HCT116 (cell line): ENCODE measurements around the gene LACC1. TPM values are rescaled to one million over a fixed set of nuclear protein-coding genes. Genes with fewer than 3 reads are reported as not detected.

ENCODE experiments used
- ATAC-seq: fragments of 200-7000 bp; cut with Tn5 transposase; 2 replicates; pipeline ENCODE4 v1.9.1; 2020; ENCODE audit warnings: mild to moderate bottlenecking, moderate library complexity
- BruUV-seq: library from RNA; stranded (reverse); fragments of 400-500 nt; replicated peaks from 2 replicates; lab custom pipeline; 2021; lab: Mats Ljungman, UMichigan
- CTCF ChIA-PET: fragments of 300-600 bp; sonication (Branson Sonifier 250); formaldehyde crosslinking; loops from one replicate; lab custom pipeline; 2021; ENCODE audit warnings: antibody characterized with exemption; lab: Charles Lee
- POLR2A ChIA-PET: fragments of 300-600, 350-600 bp; sonication (Branson Sonifier 250); formaldehyde crosslinking; loops from one replicate; lab custom pipeline; 2021; ENCODE audit warnings: antibody characterized with exemption; lab: Charles Lee
- RAD21 ChIA-PET, 2 experiments: fragments of 300-600 bp; sonication (Branson Sonifier 250); formaldehyde crosslinking; loops; one replicate each; lab custom pipeline; 2023; ENCODE audit warnings: low total read pairs in 2 of 2; ENCODE audit not compliant: uncharacterized antibody in 2 of 2, unreplicated experiment in 2 of 2, low non-redundant PET in 1 of 2; lab: Charles Lee
- DNase-seq: peaks from one replicate; pipeline ENCODE4 v3.0.0-alpha.2; 2010; ENCODE audit warnings: low read depth, low spot score
- H2AFZ ChIP-seq: fragments of 200-600 bp; shearing (Covaris generic), sonication (generic); 2 replicates; pipeline ENCODE4 v1.6.1; 2017; ENCODE audit warnings: low read depth, mixed run types, mixed read lengths, antibody characterized with exemption, low read length; ENCODE audit not compliant: poor library complexity, severe bottlenecking
- H3K27ac ChIP-seq: 2 replicates; pipeline ENCODE4 v1.5.1; 2012; ENCODE audit warnings: low read depth, low read length
- H3K27me3 ChIP-seq: fragments of 200-600 bp; sonication (generic); 2 replicates; pipeline ENCODE4 v1.6.1; 2016; ENCODE audit warnings: mixed run types, low read length, mixed read lengths; ENCODE audit not compliant: insufficient read depth
- H3K36me3 ChIP-seq, 2 experiments: fragments of 200-500 bp in 1 of 2; fragments of 200-600 bp in 1 of 2; sonication (Bioruptor generic) in 1 of 2; sonication (generic) in 1 of 2; 2 replicates each; pipeline versions ENCODE4 v1.5.1 to v1.6.1; 2014 to 2016; ENCODE audit warnings: low read length in 2 of 2, inconsistent platforms in 1 of 2, mixed read lengths in 1 of 2, mixed run types in 1 of 2; ENCODE audit not compliant: insufficient read depth in 2 of 2, control insufficient read depth in 1 of 2
- H3K4me1 ChIP-seq, 2 experiments: fragments of 200-600 bp in 1 of 2; sonication (generic) in 1 of 2; 2 replicates each; pipeline versions ENCODE4 v1.5.1 to v1.6.1; 2012 to 2017; ENCODE audit warnings: low read length in 2 of 2, inconsistent platforms in 1 of 2, mild to moderate bottlenecking in 1 of 2, mixed read lengths in 1 of 2, mixed run types in 1 of 2, moderate library complexity in 1 of 2; ENCODE audit not compliant: insufficient read depth in 2 of 2, control insufficient read depth in 1 of 2
- H3K4me2 ChIP-seq: fragments of 200-600 bp; sonication (generic); 2 replicates; pipeline ENCODE4 v1.6.1; 2017; ENCODE audit warnings: mixed run types, low read length, mixed read lengths
- H3K4me3 ChIP-seq, 2 experiments: fragments of 200-600 bp in 1 of 2; sonication (generic) in 1 of 2; replicated peaks in 1 of 2; 2 replicates each; pipeline ENCODE4 v1.5.1; 2011 to 2016; ENCODE audit warnings: low read length in 2 of 2, control low read depth in 1 of 2, low read depth in 1 of 2, mild to moderate bottlenecking in 1 of 2, mixed read lengths in 1 of 2, mixed run types in 1 of 2
- H3K79me2 ChIP-seq: fragments of 200-600 bp; sonication (generic); 2 replicates; pipeline ENCODE4 v1.6.1; 2017; ENCODE audit warnings: mild to moderate bottlenecking, mixed run types, low read length, moderate library complexity, mixed read lengths; ENCODE audit not compliant: insufficient read depth
- H3K9ac ChIP-seq: fragments of 200-600 bp; sonication (generic); 2 replicates; pipeline ENCODE4 v1.6.1; 2016; ENCODE audit warnings: low read length, mixed read lengths
- H3K9me2 ChIP-seq: fragments of 200-600 bp; sonication (generic), shearing (Covaris generic); 2 replicates; pipeline ENCODE4 v1.6.1; 2017; ENCODE audit warnings: mixed run types, mild to moderate bottlenecking, moderate library complexity; ENCODE audit not compliant: insufficient read depth
- H3K9me3 ChIP-seq, 2 experiments: fragments of 200-500 bp in 1 of 2; fragments of 200-600 bp in 1 of 2; sonication (Bioruptor generic) in 1 of 2; sonication (generic) in 1 of 2; 2 replicates each; pipeline ENCODE4 v1.6.1; 2014 to 2017; ENCODE audit warnings: low read length in 2 of 2, mixed read lengths in 2 of 2, inconsistent platforms in 1 of 2, low read depth in 1 of 2, mild to moderate bottlenecking in 1 of 2, mixed run types in 1 of 2, moderate library complexity in 1 of 2; ENCODE audit not compliant: control insufficient read depth in 1 of 2, insufficient read depth in 1 of 2
- H4K20me1 ChIP-seq: fragments of 200-600 bp; sonication (generic), shearing (Covaris generic); 2 replicates; pipeline ENCODE4 v1.6.1; 2017; ENCODE audit warnings: mixed run types, mild to moderate bottlenecking, moderate library complexity; ENCODE audit not compliant: insufficient read depth
- EGR1 ChIP-seq: IDR thresholded peaks from 2 replicates; pipeline ENCODE4 v1.6.1; 2012; ENCODE audit warnings: low read depth
- ELF1 ChIP-seq: IDR thresholded peaks from 2 replicates; pipeline ENCODE4 v1.6.1; 2012; ENCODE audit warnings: low read depth, borderline replicate concordance
- POLR2A ChIP-seq: IDR thresholded peaks from 2 replicates; pipeline ENCODE4 v1.7.0; 2011; ENCODE audit warnings: borderline replicate concordance; ENCODE audit not compliant: insufficient read depth, insufficient read length; ENCODE audit errors: extremely low read depth
- POLR2AphosphoS5 ChIP-seq: IDR thresholded peaks from 2 replicates; pipeline ENCODE4 v1.6.1; 2011; ENCODE audit warnings: mild to moderate bottlenecking, low read depth, low read length, moderate library complexity
- SP1 ChIP-seq: IDR thresholded peaks from 2 replicates; pipeline ENCODE4 v1.6.1; 2012; ENCODE audit warnings: low read depth
- SRF ChIP-seq: IDR thresholded peaks from 2 replicates; pipeline ENCODE4 v1.6.1; 2012; ENCODE audit warnings: low read depth
- ZNF274 ChIP-seq: fragments of 200-500 bp; sonication (Bioruptor generic); IDR thresholded peaks from 2 replicates; pipeline ENCODE4 v1.6.1; 2014; ENCODE audit warnings: mild to moderate bottlenecking, low read depth, low read length, inconsistent platforms
- intact Hi-C: fragments of 100-400 bp; cut with micrococcal nuclease; formaldehyde crosslinking; loops from 2 replicates; pipeline ENCODE4 v1.10.0; 2022
- total RNA-seq: library from RNA; stranded (reverse); gene quantifications from one replicate; pipeline ENCODE4 v1.2.1, GENCODE V29; 2021; ENCODE audit not compliant: unreplicated experiment
- TF ChIP-seq, protein P1 (sequence below), 3 experiments: fragments of 200-600 bp in 1 of 3; sonication (generic) in 1 of 3; IDR thresholded peaks in 2 of 3; conservative IDR thresholded peaks in 1 of 3; 2 replicates each; pipeline ENCODE4 v1.5.1; 2012 to 2017; ENCODE audit warnings: low read depth in 2 of 3, low read length in 2 of 3, antibody characterized with exemption in 1 of 3, borderline replicate concordance in 1 of 3, control low read depth in 1 of 3, mild to moderate bottlenecking in 1 of 3, mixed read lengths in 1 of 3, mixed run types in 1 of 3, moderate library complexity in 1 of 3; ENCODE audit not compliant: insufficient read depth in 1 of 3
- TF ChIP-seq, protein P2 (sequence below): IDR thresholded peaks from 2 replicates; pipeline ENCODE4 v1.6.1; 2012
- TF ChIP-seq, protein P3 (sequence below): IDR thresholded peaks from 2 replicates; pipeline ENCODE4 v1.6.1; 2012

Gene LACC1
- total RNA-seq, 1 experiment from 2014 or later, result 2.6 TPM

DNA sequence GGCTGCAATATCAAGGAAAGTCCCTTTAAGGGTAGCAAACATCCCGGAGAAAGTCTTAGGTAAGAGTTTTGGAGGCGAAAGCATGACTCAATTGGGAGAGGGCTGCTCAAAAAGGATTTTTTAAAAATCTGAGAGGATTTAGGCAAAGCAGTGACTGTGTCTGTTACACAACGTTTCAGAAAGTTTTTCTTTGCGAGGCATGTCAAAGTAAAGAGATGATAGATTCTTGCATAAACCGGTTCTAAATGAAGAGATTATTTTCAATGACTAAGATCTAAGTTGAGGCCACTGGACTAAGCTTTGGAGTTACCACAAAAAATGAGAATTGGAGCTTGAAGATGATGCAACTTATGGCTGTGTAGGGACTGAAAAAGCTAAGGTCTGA lies 49.2 kb upstream of the LACC1 start:
- ChIA-PET CTCF (no interaction called here), POLR2A (no interaction called here)
- H3K9me3 ChIP-seq, result no peaks in the 10 kb centered on the region
- DNase-seq, result no peak
- intact Hi-C loops, result no loop called here
- no peaks in the 10 kb centered on the region for H3K36me3 ChIP-seq
- no peak overlapping the region for H3K27ac ChIP-seq
- no peaks in the 10 kb centered on the region for H4K20me1 ChIP-seq
- no peak overlapping the region for H3K9ac ChIP-seq
- H3K4me3 ChIP-seq, result no peak overlapping the region
- BruUV-seq, result no TSS peak
- no peak overlapping the region for H3K4me2 ChIP-seq
- H3K27me3 ChIP-seq, result no peaks in the 10 kb centered on the region
- TF ChIP-seq, protein P1, sequence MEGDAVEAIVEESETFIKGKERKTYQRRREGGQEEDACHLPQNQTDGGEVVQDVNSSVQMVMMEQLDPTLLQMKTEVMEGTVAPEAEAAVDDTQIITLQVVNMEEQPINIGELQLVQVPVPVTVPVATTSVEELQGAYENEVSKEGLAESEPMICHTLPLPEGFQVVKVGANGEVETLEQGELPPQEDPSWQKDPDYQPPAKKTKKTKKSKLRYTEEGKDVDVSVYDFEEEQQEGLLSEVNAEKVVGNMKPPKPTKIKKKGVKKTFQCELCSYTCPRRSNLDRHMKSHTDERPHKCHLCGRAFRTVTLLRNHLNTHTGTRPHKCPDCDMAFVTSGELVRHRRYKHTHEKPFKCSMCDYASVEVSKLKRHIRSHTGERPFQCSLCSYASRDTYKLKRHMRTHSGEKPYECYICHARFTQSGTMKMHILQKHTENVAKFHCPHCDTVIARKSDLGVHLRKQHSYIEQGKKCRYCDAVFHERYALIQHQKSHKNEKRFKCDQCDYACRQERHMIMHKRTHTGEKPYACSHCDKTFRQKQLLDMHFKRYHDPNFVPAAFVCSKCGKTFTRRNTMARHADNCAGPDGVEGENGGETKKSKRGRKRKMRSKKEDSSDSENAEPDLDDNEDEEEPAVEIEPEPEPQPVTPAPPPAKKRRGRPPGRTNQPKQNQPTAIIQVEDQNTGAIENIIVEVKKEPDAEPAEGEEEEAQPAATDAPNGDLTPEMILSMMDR (IDR thresholded peaks at IDR 0.05 in 2 of 3, conservative IDR thresholded peaks at IDR 0.05 in 1 of 3; ENCODE audit: borderline replicate concordance in 1 of 3, insufficient read depth in 1 of 3, low read depth in 2 of 3, low read length in 2 of 3), result no peak
- TF ChIP-seq, protein P2, sequence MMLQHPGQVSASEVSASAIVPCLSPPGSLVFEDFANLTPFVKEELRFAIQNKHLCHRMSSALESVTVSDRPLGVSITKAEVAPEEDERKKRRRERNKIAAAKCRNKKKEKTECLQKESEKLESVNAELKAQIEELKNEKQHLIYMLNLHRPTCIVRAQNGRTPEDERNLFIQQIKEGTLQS, result no peak
- TF ChIP-seq ZNF274, result no peak
- TF ChIP-seq, protein P3, sequence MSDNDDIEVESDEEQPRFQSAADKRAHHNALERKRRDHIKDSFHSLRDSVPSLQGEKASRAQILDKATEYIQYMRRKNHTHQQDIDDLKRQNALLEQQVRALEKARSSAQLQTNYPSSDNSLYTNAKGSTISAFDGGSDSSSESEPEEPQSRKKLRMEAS, result no peak
- no peak for TF ChIP-seq POLR2AphosphoS5
- no peak for TF ChIP-seq POLR2A
- TF ChIP-seq SP1, result no peak
- no peak for TF ChIP-seq SRF
- no peak for TF ChIP-seq EGR1
- no peak for TF ChIP-seq ELF1
- TF ChIP-seq, all 23 proteins: peak for 0
- no peak overlapping the region for H2AFZ ChIP-seq
- RAD21 ChIA-PET, result no interaction called here
- H3K9me2 ChIP-seq, result no peaks in the 10 kb centered on the region
- no peak for ATAC-seq
- no peaks in the 10 kb centered on the region for H3K79me2 ChIP-seq
- no peaks in the 10 kb centered on the region for H3K4me1 ChIP-seq
